B cell (primary cell): Measurements from ENCODE around the gene CCNB1.

Experiments
- CTCF ChIP-seq: fragments of 200-600 bp; IDR thresholded peaks from one replicate; pipeline ENCODE4 v1.8.0; 2022; ENCODE audit warnings: antibody characterized with exemption, mild to moderate bottlenecking
- EZH2 ChIP-seq: IDR thresholded peaks from 2 replicates; pipeline ENCODE4 v1.6.1; 2012; ENCODE audit warnings: borderline replicate concordance, low read depth, mild to moderate bottlenecking, moderate library complexity, low read length; ENCODE audit not compliant: insufficient read depth, poor library complexity, severe bottlenecking

GRCh38 chr5:69156456-69156855 lies 10.5 kb upstream of the CCNB1 start:
- TF ChIP-seq EZH2 (no peak), CTCF (no peak)
